GM12875 (cell line): ENCODE measurements around the gene IL32.

ENCODE experiments used
- H3K4me3 ChIP-seq: one replicate; pipeline ENCODE4 v1.5.1; 2011; ENCODE audit warnings: low read depth, low read length, control low read depth
- TF ChIP-seq, protein P1 (sequence below): IDR thresholded peaks from 2 replicates; pipeline ENCODE4 v1.5.1; 2011; ENCODE audit warnings: low read depth, mild to moderate bottlenecking, control low read depth, inconsistent platforms, low read length, moderate library complexity, borderline replicate concordance; ENCODE audit not compliant: insufficient read depth

The IL32 gene

DNA sequence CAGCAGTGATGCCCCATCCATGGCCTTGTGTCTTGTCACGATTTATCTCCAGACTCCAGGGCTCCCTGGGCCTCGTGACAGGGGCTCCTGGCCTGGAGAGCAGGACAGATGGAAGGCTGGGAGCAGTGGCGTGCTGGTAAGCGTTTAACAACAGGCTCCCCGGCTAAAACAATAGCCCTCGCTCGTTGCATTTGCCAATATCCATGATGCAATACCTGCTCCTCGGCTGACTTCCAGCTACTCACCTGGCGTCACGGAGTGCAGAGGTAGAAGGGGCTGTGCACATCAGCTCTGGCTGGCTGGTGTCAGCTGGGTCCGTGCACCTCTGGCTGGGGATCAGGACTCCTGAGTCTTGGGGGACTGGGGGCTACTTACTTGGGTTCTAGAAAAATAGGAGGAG is 27.2 kb upstream of the IL32 start:
- H3K4me3 ChIP-seq, result no peak overlapping the region

DNA sequence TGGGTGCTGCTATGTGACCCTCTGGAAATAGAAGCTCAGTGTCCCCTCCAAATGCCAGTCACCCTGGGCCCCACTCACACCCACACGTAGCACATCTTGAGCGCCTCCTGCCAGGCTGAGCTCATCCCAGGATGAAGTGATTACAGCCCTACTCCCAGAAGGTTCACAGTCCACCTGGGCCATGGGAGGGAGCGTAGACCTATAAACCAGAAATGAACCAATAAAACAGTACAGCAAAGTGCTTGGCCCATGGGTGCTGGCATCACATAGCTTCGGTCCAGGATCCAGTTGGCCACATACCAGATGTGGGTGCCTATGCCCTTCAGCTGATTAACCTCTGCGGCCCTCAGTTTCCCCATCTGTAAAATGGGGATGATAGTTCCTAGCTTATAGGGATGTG is 26.5 kb upstream of the IL32 start:
- no peak overlapping the region for H3K4me3 ChIP-seq
- TF ChIP-seq, protein P1, sequence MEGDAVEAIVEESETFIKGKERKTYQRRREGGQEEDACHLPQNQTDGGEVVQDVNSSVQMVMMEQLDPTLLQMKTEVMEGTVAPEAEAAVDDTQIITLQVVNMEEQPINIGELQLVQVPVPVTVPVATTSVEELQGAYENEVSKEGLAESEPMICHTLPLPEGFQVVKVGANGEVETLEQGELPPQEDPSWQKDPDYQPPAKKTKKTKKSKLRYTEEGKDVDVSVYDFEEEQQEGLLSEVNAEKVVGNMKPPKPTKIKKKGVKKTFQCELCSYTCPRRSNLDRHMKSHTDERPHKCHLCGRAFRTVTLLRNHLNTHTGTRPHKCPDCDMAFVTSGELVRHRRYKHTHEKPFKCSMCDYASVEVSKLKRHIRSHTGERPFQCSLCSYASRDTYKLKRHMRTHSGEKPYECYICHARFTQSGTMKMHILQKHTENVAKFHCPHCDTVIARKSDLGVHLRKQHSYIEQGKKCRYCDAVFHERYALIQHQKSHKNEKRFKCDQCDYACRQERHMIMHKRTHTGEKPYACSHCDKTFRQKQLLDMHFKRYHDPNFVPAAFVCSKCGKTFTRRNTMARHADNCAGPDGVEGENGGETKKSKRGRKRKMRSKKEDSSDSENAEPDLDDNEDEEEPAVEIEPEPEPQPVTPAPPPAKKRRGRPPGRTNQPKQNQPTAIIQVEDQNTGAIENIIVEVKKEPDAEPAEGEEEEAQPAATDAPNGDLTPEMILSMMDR, result no peak

More for the DNA sequence above, 27.2 kb upstream of the IL32 start:
- TF ChIP-seq, protein P1, result no peak

DNA sequence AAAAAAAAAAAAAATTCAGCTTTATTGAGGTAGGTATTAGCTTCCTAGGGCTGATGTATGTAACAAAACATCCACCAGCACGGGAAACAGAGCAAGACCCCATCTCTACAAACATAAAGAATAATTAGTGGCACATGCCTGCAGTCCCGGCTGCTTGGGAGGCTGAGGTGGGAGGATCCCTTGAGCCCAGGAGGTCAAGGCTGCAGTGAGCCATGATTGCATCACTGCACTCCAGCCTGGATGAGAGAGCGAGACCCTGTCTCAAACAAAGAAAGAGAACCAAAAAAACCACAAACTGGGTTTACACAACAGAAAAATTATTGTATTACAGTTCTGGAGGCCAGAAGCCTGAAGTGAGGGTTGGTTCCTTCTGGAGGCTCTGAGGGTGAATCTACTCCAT is 23.1 kb upstream of the IL32 start:
- TF ChIP-seq, protein P1, result no peak
- H3K4me3 ChIP-seq, result no peak overlapping the region

DNA sequence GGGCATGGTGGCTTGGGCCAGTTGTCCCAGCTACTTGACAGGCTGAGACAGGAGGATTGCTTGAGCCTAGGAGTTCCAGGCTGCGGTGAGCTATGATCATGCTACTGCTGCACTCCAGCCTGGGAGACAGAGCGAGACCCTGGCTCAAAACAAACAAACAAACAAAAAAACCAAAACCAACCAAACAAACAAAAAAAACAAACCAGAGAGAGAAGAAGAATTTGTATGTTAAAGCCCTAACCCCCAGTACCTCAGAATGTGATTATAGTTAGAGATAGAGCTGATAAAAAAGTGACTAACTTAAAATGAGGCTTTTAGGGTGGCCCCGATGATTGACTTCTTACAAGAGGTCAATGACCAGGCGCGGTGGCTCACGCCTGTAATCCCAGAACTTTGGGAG is 20.7 kb upstream of the IL32 start:
- TF ChIP-seq, protein P1, result no peak
- no peak overlapping the region for H3K4me3 ChIP-seq

DNA sequence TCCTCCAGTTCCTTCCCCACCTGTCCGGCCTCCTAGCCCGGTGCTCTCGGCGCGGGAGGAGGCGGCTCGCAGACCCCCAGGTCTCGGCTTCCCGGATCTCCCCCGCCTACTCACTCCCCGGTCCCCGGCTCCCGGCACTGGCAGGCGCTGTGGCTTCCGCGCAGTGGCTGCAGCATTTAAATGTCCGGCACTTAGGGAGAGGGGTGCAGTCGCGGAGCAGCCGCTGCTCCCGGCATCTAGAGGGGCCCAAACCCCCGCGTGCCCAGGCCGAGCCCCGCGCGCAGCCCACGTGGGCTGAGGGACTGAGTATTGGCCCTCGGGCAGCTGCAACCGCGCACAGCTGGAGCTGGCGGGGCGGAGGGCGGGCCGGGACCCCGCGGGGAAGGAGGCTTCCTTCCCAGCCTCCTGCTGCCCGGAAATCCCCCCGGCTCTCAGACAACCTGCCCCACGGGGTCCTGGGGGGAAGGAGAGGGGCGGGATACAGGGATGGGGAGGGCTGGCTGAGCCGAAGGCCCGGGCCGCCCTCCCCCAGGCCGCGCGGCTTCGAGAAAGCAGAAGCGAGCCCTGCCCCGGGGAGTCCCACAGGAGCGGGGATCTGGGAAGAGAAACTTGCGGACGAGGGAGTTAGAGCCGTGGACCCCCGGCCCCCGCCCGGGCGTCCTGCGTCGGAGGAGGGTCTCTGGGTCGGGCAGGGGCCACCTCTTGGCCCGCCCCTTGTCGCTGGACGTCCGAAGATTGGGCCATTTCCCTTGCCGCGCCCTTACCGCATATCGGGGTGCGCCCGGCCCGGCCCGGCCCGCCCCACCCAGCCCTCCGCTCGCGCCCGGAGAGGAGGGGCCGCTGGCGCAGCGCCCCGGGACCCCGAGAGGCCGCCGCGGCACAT is 19.4 kb upstream of the IL32 start, which contains the start of gene MMP25:
Gene MMP25 (plus strand): TSS at position 804 of the 883 bp plus-strand sequence. CDS start 357 bp downstream, outside the sequence.
- TF ChIP-seq, protein P1, result no peak
- H3K4me3 ChIP-seq, result peak within 1 kb of the TSS; percentile 60

DNA sequence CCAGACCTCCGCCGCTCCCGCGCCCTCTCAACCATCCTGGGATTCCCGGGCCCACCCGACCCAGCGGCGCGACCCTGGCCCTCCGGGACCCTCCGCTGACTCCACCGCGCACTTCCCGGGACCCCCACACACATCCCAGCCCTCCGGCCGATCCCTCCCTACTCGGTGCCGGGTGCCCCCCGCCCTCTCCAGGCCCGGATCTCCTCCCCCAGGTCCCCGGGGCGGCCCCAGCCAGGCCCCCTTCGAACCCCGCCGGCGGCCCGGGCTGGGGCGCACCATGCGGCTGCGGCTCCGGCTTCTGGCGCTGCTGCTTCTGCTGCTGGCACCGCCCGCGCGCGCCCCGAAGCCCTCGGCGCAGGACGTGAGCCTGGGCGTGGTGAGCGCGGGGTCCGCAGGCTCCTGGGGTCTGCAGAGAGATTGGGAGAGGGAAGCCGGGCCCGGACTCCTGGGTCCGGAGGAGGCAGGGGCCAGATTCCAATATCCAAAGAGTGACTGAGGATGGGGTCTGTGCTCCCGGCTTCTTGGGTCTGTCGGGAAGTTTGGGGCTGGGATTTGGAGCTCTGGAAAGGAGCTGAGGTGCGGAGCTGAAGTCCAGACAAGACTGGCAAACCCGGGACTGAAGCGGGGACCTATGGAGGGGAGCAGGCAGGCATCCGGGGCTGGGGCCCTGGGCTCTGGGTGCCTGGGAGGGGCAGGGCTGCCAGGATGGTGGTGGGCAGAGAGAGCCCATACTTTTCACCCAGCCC is 18.6 kb upstream of the IL32 start:
- TF ChIP-seq, protein P1, result no peak
- peak overlapping the region; percentile 60 for H3K4me3 ChIP-seq
